Measurements from ENCODE around the gene STK38.
"Not testable (repeated sequence)": the region's sequence is repeated elsewhere in the genome, so short reads cannot be mapped to it uniquely, and the experiment has no call there.

Gene STK38

DNA sequence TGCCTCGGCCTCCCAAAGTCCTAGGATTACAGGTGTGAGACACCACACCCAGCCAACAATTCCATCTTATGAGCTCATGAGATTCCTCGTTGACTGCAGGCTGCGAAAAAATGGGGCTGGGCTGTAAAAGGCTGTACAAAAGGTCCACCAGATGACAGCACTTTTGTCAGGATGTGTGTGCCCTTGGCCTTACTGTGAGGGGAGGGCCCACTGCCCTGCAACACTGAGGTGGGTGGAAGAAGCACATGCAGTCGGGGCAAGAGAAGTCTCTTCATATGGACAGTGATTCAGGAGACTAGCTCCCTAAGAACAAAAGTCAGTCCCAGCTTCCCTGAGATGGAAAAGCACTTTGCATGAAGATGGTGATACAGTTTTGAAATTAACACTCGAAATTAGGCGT lies 54.0 kb downstream of the STK38 start:
- Mint-ChIP-seq H3K4me3 (no peak overlapping the region), H3K36me3 (peaks cover 26% of the 10 kb centered on the region), H3K4me1 (ENCODE audit: low read depth) (peaks cover 37% of the 10 kb centered on the region), H3K27me3 (no peaks in the 10 kb centered on the region), H3K27ac (peak overlapping the region; percentile 61), H3K9me3 (ENCODE audit: low read depth) (no peaks in the 10 kb centered on the region)

DNA sequence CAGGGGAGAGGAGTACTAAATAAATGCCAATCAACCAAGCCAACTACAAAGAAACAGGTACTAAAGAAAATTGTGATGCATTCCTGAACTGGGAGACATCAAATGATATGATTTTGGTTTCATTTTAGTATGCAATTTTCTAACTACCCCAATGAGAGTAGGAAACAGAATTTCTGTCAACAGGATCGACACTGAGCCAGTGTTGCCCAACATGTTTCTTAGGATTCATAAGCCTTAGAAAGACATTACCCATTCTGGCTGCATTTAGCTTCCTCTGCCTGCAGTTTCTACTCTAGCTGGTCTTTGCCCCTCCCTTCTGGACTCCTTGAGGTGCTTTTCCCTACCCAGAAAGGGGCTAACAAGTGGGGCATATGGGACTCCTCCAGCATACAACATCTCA lies 54.7 kb downstream of the STK38 start:
- Mint-ChIP-seq H3K27ac (peak overlapping the region; percentile 68), H3K27me3 (no peaks in the 10 kb centered on the region), H3K9me3 (ENCODE audit: low read depth) (no peaks in the 10 kb centered on the region), H3K4me3 (no peak overlapping the region), H3K4me1 (ENCODE audit: low read depth) (peaks cover 37% of the 10 kb centered on the region), H3K36me3 (peaks cover 29% of the 10 kb centered on the region)

GRCh38 chr6:36492092-36492491 lies 55.2 kb downstream of the STK38 start:
- H3K4me1 Mint-ChIP-seq (ENCODE audit: low read depth): peaks cover 32% of the 10 kb centered on the region
- H3K4me3 Mint-ChIP-seq: no peak overlapping the region
- no peaks in the 10 kb centered on the region for H3K9me3 Mint-ChIP-seq (ENCODE audit: low read depth)
- H3K27me3 Mint-ChIP-seq: no peaks in the 10 kb centered on the region
- peaks cover 26% of the 10 kb centered on the region for H3K36me3 Mint-ChIP-seq
- peak overlapping the region; percentile 68 for H3K27ac Mint-ChIP-seq

GRCh38 chr6:36491378-36491965 lies 55.8 kb downstream of the STK38 start:
- Mint-ChIP-seq H3K36me3 (peaks cover 29% of the 10 kb centered on the region), H3K4me1 (ENCODE audit: low read depth) (peaks cover 32% of the 10 kb centered on the region), H3K27me3 (no peaks in the 10 kb centered on the region), H3K27ac (no peak overlapping the region), H3K4me3 (no peak overlapping the region), H3K9me3 (ENCODE audit: low read depth) (no peaks in the 10 kb centered on the region)

- Mint-ChIP-seq H3K4me1 (ENCODE audit: low read depth) (peaks cover 24% of the 10 kb centered on the region), H3K27ac (peak overlapping the region; percentile 46), H3K36me3 (peaks cover 33% of the 10 kb centered on the region), H3K9me3 (ENCODE audit: low read depth) (no peaks in the 10 kb centered on the region), H3K4me3 (no peak overlapping the region), H3K27me3 (no peaks in the 10 kb centered on the region)
Observed at GRCh38 chr6:36489426-36489825, 57.9 kb downstream of the STK38 start.

DNA sequence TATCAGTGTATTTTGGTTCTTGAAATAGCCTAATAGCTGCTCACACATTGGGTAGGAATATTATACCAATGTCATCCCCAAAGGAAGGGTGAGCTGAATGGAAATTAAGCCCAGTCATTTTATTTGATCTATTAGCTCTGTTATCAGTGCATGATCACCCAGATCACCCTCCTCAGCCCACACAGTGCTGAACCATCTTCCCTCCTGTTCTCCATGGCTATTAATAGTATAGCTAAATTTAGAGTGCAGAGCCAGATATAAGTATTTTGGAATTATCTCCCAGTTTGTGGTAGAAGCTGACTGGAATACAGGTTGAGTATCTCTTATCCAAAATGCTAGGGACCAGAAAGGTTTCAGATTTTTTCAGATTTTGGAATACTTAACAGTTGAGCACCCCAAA lies 59.1 kb downstream of the STK38 start:
- Mint-ChIP-seq H3K36me3 (peaks cover 28% of the 10 kb centered on the region), H3K27me3 (no peaks in the 10 kb centered on the region), H3K9me3 (ENCODE audit: low read depth) (no peaks in the 10 kb centered on the region), H3K27ac (peak overlapping the region; percentile 16), H3K4me1 (ENCODE audit: low read depth) (peaks cover 13% of the 10 kb centered on the region), H3K4me3 (no peak overlapping the region)

DNA sequence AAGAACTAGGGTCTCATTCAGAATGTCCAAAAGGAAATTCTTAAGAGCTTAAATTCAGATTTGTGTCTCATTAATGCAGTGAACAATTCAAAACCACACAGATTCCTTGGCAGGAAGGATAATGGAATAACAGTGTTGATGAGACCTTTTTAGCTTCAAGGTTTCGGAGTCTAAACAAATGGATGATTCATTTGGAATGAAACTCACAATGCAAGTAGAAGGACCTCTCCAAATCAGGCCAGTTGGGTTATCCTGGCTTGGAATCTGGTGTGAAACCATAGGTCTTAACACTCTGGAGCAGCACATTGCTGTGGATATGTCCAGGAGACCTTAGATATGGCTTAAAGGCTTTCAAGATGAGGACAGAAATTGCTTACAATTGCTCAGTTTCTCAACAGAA lies 59.6 kb downstream of the STK38 start:
- no peak overlapping the region for H3K4me3 Mint-ChIP-seq
- H3K4me1 Mint-ChIP-seq (ENCODE audit: low read depth): peaks cover 10% of the 10 kb centered on the region
- no peaks in the 10 kb centered on the region for H3K27me3 Mint-ChIP-seq
- peaks cover 28% of the 10 kb centered on the region for H3K36me3 Mint-ChIP-seq
- H3K9me3 Mint-ChIP-seq (ENCODE audit: low read depth): no peaks in the 10 kb centered on the region
- H3K27ac Mint-ChIP-seq: peak overlapping the region; percentile 16

DNA sequence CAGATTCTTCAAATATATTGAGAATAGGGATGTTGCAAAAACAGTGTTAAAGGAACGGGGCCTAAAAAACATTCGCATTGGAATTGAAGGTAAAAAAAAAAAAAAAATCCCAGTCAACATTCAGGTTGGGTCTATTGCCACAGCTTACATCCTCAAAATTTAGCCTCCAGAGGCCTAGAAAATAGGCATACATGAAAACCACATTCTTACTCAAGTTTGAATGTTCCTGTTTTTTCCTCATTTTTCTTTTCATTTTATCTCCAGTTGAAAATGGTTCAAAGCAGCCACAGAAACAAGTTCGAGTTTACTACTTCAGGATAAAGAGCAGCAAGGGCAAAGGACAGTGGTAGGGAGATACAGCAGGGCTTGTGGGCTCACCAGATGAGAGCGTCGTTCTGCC lies 62.5 kb downstream of the STK38 start:
- peaks cover 25% of the 10 kb centered on the region for H3K36me3 Mint-ChIP-seq
- H3K4me3 Mint-ChIP-seq: no peak overlapping the region
- H3K27ac Mint-ChIP-seq: peak overlapping the region; percentile 82
- peaks cover 2% of the 10 kb centered on the region for H3K4me1 Mint-ChIP-seq (ENCODE audit: low read depth)
- no peaks in the 10 kb centered on the region for H3K9me3 Mint-ChIP-seq (ENCODE audit: low read depth)
- no peaks in the 10 kb centered on the region for H3K27me3 Mint-ChIP-seq

DNA sequence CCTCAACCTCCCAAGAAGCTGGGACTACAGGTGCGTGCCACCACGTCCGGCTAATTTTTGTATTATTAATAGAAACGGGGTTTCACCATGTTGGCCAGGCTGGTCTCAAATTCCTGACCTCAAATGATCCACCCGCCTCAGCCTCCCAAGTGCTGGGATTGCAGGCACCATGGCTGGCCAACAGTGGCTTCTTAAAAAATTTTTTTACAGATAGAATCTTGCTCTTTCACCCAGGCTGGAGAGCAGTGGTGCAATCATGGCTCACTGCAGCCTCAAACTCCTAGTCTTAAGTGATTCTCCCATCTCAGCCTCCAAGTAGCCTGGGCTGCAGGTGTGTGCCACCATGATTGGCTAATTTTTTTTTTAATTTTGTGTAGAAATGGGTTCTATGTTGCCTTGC lies 64.0 kb downstream of the STK38 start:
- H3K9me3 Mint-ChIP-seq (ENCODE audit: low read depth); H3K27ac Mint-ChIP-seq; H3K27me3 Mint-ChIP-seq; H3K4me3 Mint-ChIP-seq; H3K4me1 Mint-ChIP-seq (ENCODE audit: low read depth): not testable (repeated sequence)
- peaks cover 23% of the 10 kb centered on the region for H3K36me3 Mint-ChIP-seq

- H3K4me3 Mint-ChIP-seq: no peak overlapping the region
- H3K4me1 Mint-ChIP-seq (ENCODE audit: low read depth): peaks cover 9% of the 10 kb centered on the region
- no peak overlapping the region for H3K27ac Mint-ChIP-seq
- peaks cover 12% of the 10 kb centered on the region for H3K36me3 Mint-ChIP-seq
- H3K9me3 Mint-ChIP-seq (ENCODE audit: low read depth): no peaks in the 10 kb centered on the region
- no peaks in the 10 kb centered on the region for H3K27me3 Mint-ChIP-seq
Observed at GRCh38 chr6:36479256-36479655, 68.0 kb downstream of the STK38 start.

DNA sequence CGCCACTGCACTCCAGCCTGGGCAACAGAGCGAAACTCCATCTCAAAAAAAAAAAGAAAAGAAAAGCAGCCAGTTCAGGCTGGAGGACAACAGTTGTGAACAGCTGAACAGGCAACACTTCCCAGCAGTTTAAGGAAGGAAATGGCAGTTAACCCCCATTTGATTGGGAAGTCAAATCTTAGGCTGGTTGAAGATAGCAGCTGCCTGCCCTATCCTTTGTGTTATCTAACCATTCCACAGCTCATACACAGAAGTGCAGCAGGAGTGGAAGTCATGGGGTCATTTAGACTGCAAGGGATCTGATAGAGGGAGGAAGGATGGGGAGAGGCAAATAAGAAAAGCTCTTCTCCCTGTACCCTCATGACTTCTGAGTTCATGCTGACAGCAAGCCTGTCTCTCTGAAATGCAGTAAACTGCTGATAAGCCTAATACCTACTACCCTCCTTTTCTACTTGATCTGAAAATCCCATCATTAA lies 69.2 kb downstream of the STK38 start:
- H3K9me3 Mint-ChIP-seq (ENCODE audit: low read depth): no peaks in the 10 kb centered on the region
- H3K27ac Mint-ChIP-seq: peak overlapping the region; percentile 34
- no peaks in the 10 kb centered on the region for H3K27me3 Mint-ChIP-seq
- no peak overlapping the region for H3K4me3 Mint-ChIP-seq
- H3K36me3 Mint-ChIP-seq: peaks cover 12% of the 10 kb centered on the region
- peaks cover 9% of the 10 kb centered on the region for H3K4me1 Mint-ChIP-seq (ENCODE audit: low read depth)

DNA sequence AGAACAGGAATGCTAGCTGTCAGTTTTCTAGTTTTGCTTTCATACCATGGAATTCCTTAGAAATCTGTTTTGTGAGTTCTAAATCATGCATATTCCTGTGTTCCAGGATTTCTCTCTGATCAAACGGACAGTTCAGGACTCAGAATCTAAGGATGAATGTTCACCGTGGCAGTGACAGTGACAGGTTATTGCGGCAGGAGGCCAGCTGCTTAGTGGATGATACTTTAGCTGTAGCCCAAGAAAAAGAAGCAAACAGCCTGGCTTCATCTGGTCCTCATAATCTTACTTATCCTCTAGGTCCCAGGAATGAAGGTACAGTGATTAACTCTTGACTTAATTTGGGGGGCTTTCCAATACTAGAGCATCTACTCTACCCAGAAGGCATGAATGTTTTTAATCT lies 77.3 kb downstream of the STK38 start:
- H3K36me3 Mint-ChIP-seq: peaks cover 8% of the 10 kb centered on the region
- H3K4me3 Mint-ChIP-seq: no peak overlapping the region
- H3K4me1 Mint-ChIP-seq (ENCODE audit: low read depth): peaks cover 13% of the 10 kb centered on the region
- no peaks in the 10 kb centered on the region for H3K27me3 Mint-ChIP-seq
- H3K9me3 Mint-ChIP-seq (ENCODE audit: low read depth): no peaks in the 10 kb centered on the region
- no peak overlapping the region for H3K27ac Mint-ChIP-seq

DNA sequence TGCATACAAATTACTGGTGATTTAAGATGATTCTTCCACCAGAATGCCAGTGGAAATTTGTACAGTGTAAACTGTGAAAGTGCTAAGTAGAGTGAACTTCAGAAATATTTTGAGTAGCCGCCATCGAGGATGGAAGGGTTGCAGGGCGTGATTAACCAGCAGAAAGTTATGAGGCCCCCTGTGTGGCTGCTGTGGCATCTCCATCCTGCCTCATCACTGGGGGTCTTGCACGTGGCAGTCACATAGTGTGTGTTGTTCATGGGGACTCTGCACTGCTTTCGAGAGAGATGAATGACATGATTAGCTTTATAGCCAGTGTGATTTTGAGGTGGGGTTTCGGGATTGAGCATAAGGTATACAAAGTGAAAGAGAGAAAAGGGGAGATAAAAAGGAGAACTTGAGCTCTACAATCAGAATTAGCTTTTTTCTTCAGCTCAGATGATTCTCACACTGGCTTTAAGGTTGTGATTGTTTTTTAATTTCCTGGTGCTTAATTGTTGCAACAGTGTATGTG lies 78.1 kb downstream of the STK38 start:
- no peak overlapping the region for H3K4me3 Mint-ChIP-seq
- no peaks in the 10 kb centered on the region for H3K27me3 Mint-ChIP-seq
- H3K9me3 Mint-ChIP-seq (ENCODE audit: low read depth): no peaks in the 10 kb centered on the region
- peaks cover 17% of the 10 kb centered on the region for H3K4me1 Mint-ChIP-seq (ENCODE audit: low read depth)
- peaks cover 5% of the 10 kb centered on the region for H3K36me3 Mint-ChIP-seq
- peak overlapping the region; percentile 75 for H3K27ac Mint-ChIP-seq

- Mint-ChIP-seq H3K4me3 (no peak overlapping the region), H3K4me1 (ENCODE audit: low read depth) (peaks cover 29% of the 10 kb centered on the region), H3K27me3 (no peaks in the 10 kb centered on the region), H3K36me3 (peaks cover 5% of the 10 kb centered on the region), H3K27ac (no peak overlapping the region), H3K9me3 (ENCODE audit: low read depth) (no peaks in the 10 kb centered on the region)
Observed at GRCh38 chr6:36467625-36468024, 79.7 kb downstream of the STK38 start.

DNA sequence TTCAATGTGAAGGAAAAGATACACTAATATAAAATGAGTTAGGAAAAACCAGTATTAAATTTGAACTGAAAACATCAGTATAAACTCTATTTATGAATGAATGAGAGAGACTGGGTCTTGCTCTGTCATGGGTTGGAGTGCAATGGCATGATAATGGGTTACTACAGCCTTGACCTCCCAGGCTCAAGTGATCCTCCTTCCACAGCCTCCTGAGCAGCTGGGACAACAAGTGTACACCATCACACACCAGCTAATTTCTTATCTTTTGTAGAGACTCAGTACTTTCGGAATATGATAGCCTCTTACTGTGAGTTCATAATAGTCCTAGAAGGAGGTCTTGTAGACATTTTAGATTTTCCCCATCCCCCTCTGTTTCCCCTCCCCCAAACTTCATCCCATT lies 83.0 kb downstream of the STK38 start:
- no peaks in the 10 kb centered on the region for H3K36me3 Mint-ChIP-seq
- H3K9me3 Mint-ChIP-seq (ENCODE audit: low read depth): no peaks in the 10 kb centered on the region
- peaks cover 43% of the 10 kb centered on the region for H3K4me1 Mint-ChIP-seq (ENCODE audit: low read depth)
- no peaks in the 10 kb centered on the region for H3K27me3 Mint-ChIP-seq
- no peak overlapping the region for H3K4me3 Mint-ChIP-seq
- peak overlapping the region; percentile 41 for H3K27ac Mint-ChIP-seq

- Mint-ChIP-seq H3K27me3 (no peaks in the 10 kb centered on the region), H3K36me3 (no peaks in the 10 kb centered on the region), H3K9me3 (ENCODE audit: low read depth) (no peaks in the 10 kb centered on the region), H3K27ac (no peak overlapping the region), H3K4me3 (no peak overlapping the region), H3K4me1 (ENCODE audit: low read depth) (peaks cover 40% of the 10 kb centered on the region)
Observed at GRCh38 chr6:36463676-36464075, 83.6 kb downstream of the STK38 start.

Measured in activated naive CD8-positive, alpha-beta T cell (primary cell).